DND-41 (cell line): ENCODE data around the gene SMCR8.

Source experiments
- ATAC-seq: fragments of 200-7000 bp; cut with Tn5 transposase; 3 replicates; pipeline ENCODE4 v1.9.1; 2021; ENCODE audit warnings: low read depth; ENCODE audit not compliant: insufficient read depth
- DNase-seq: peaks from one replicate; pipeline ENCODE4 v3.0.0-alpha.2; 2020
- H2AFZ ChIP-seq: 2 replicates; pipeline ENCODE4 v1.6.0; 2012; ENCODE audit warnings: low read depth, low read length
- H3K27ac ChIP-seq: 2 replicates; pipeline ENCODE4 v1.5.1; 2012; ENCODE audit warnings: low read length, inconsistent platforms
- H3K27me3 ChIP-seq: fragments of 200-600 bp; sonication (generic); 2 replicates; pipeline ENCODE4 v1.6.0; 2012; ENCODE audit warnings: low read length, mild to moderate bottlenecking, inconsistent platforms; ENCODE audit not compliant: insufficient read depth, poor library complexity
- H3K36me3 ChIP-seq: 2 replicates; pipeline ENCODE4 v1.5.1; 2012; ENCODE audit warnings: low read length, inconsistent platforms; ENCODE audit not compliant: insufficient read depth
- H3K4me1 ChIP-seq: 2 replicates; pipeline ENCODE4 v1.5.1; 2012; ENCODE audit warnings: mild to moderate bottlenecking, low read length; ENCODE audit not compliant: insufficient read depth
- H3K4me2 ChIP-seq: 2 replicates; pipeline ENCODE4 v1.6.0; 2012; ENCODE audit warnings: mild to moderate bottlenecking, moderate library complexity, low read length, inconsistent platforms; ENCODE audit not compliant: insufficient read depth
- H3K4me3 ChIP-seq, 2 experiments: fragments of 200-600 bp in 1 of 2; shearing (Covaris generic) in 1 of 2; 2 replicates each; pipeline ENCODE4 v1.5.1; 2012 to 2016; ENCODE audit warnings: inconsistent platforms in 2 of 2, low read length in 2 of 2, mild to moderate bottlenecking in 2 of 2, low read depth in 1 of 2, moderate library complexity in 1 of 2
- H3K79me2 ChIP-seq: 2 replicates; pipeline ENCODE4 v1.6.0; 2012; ENCODE audit warnings: low read length, inconsistent platforms; ENCODE audit not compliant: insufficient read depth
- H3K9ac ChIP-seq: 2 replicates; pipeline ENCODE4 v1.6.0; 2012; ENCODE audit warnings: low read depth, mild to moderate bottlenecking, inconsistent platforms, low read length, moderate library complexity
- H3K9me3 ChIP-seq: 2 replicates; pipeline ENCODE4 v1.5.1; 2012; ENCODE audit warnings: low read length, moderate library complexity, mild to moderate bottlenecking, inconsistent platforms; ENCODE audit not compliant: insufficient read depth, severe bottlenecking
- H4K20me1 ChIP-seq: 2 replicates; pipeline ENCODE4 v1.6.0; 2012; ENCODE audit warnings: low read length; ENCODE audit not compliant: insufficient read depth
- CTCF ChIP-seq: IDR thresholded peaks from 2 replicates; pipeline ENCODE4 v1.5.1; 2012; ENCODE audit warnings: borderline replicate concordance, low read length, moderate library complexity, mild to moderate bottlenecking; ENCODE audit not compliant: poor library complexity, severe bottlenecking; ENCODE audit errors: extremely low read depth
- EZH2 ChIP-seq: IDR thresholded peaks from 3 replicates; pipeline ENCODE4 v1.6.1; 2012; ENCODE audit warnings: borderline replicate concordance, low read depth, mild to moderate bottlenecking, moderate library complexity, low read length, inconsistent platforms; ENCODE audit not compliant: severe bottlenecking

Gene SMCR8

GRCh38 chr17:18323007-18323406 is 7.9 kb downstream of the SMCR8 start:
- Histone ChIP-seq H3K4me1 (peaks cover 26% of the 10 kb centered on the region), H3K4me2 (no peak overlapping the region), H3K27me3 (no peaks in the 10 kb centered on the region), H2AFZ (no peak overlapping the region), H3K9ac (no peak overlapping the region), H3K27ac (no peak overlapping the region), H3K4me3 (no peak overlapping the region), H3K36me3 (peaks cover 79% of the 10 kb centered on the region), H3K9me3 (no peaks in the 10 kb centered on the region), H4K20me1 (peaks cover 62% of the 10 kb centered on the region), H3K79me2 (peaks cover 26% of the 10 kb centered on the region)
- ATAC-seq, result no peak
- TF ChIP-seq EZH2 (no peak), CTCF (peak; percentile 8)
- DNase-seq, result no peak

DNA sequence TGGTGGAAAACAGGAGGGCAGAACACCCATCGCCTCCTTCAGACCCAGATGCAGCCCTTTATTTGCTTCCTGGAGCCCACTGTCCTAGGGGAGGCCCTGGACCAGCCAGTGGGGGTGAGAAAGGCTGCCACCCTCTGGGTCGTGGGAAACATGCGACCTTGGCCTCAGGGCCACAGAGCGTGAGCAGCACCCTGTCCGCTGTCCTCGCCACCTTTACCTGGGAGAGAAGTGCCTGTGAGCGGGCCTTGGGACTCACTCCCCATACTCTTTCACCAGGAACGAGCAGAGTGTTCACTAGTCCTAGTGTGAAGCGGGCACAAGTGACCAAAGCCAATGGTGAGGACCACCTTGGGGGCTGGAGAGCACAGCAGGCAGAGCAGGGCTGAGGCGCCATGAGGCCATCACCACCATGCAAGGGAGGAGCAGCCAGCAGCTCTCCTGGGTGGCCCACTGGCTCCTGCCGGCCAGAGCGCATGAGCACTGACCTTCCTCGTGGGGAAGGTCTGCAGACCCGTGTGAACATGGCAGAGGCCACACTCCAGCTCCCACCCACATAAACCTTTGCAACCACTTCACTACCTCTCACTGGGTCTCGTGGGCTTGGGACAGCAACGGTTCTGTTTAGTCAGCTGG is 8.5 kb downstream of the SMCR8 start:
- H3K79me2 ChIP-seq, result peaks cover 22% of the 10 kb centered on the region
- H3K4me2 ChIP-seq, result no peak overlapping the region
- TF ChIP-seq EZH2, result no peak
- peaks cover 82% of the 10 kb centered on the region for H3K36me3 ChIP-seq
- H3K4me3 ChIP-seq, result no peak overlapping the region
- H4K20me1 ChIP-seq, result peaks cover 59% of the 10 kb centered on the region
- H3K9me3 ChIP-seq, result no peaks in the 10 kb centered on the region
- no peak overlapping the region for H2AFZ ChIP-seq
- H3K4me1 ChIP-seq, result peaks cover 20% of the 10 kb centered on the region
- DNase-seq (no peak), ATAC-seq (no peak)
- H3K27me3 ChIP-seq, result no peaks in the 10 kb centered on the region
- no peak overlapping the region for H3K9ac ChIP-seq
- no peak overlapping the region for H3K27ac ChIP-seq

GRCh38 chr17:18324140-18325050 is 9.3 kb downstream of the SMCR8 start:
- Histone ChIP-seq H2AFZ (no peak overlapping the region), H3K27me3 (no peaks in the 10 kb centered on the region), H3K27ac (no peak overlapping the region), H3K9me3 (no peaks in the 10 kb centered on the region), H3K4me2 (no peak overlapping the region), H4K20me1 (peaks cover 51% of the 10 kb centered on the region), H3K36me3 (peaks cover 82% of the 10 kb centered on the region), H3K79me2 (peaks cover 14% of the 10 kb centered on the region), H3K4me3 (no peak overlapping the region), H3K4me1 (peaks cover 12% of the 10 kb centered on the region), H3K9ac (no peak overlapping the region)
- ATAC-seq (no peak), DNase-seq (no peak)
- no peak for TF ChIP-seq EZH2
- TF ChIP-seq CTCF, result no peak

GRCh38 chr17:18326039-18326438 is 10.9 kb downstream of the SMCR8 start:
- Histone ChIP-seq H2AFZ (no peak overlapping the region), H3K4me3 (no peak overlapping the region), H3K79me2 (no peaks in the 10 kb centered on the region; the same call in 1 of the 2 replicates), H3K27me3 (no peaks in the 10 kb centered on the region), H3K4me1 (no peaks in the 10 kb centered on the region), H3K27ac (no peak overlapping the region), H4K20me1 (peaks cover 36% of the 10 kb centered on the region), H3K9me3 (no peaks in the 10 kb centered on the region), H3K4me2 (no peak overlapping the region), H3K36me3 (peaks cover 82% of the 10 kb centered on the region), H3K9ac (no peak overlapping the region)
- DNase-seq (no peak), ATAC-seq (no peak)
- TF ChIP-seq EZH2, result no peak
- no peak for TF ChIP-seq CTCF
